ENCODE results near the gene AMOTL1.

GRCh38 chr11:94866231-94866822, 98.2 kb downstream of the AMOTL1 start:
- TF ChIP-seq TAF1 (IDR thresholded peaks at IDR 0.05; ENCODE audit: borderline replicate concordance, low read depth, low read length) (no peak), USF1 (IDR thresholded peaks at IDR 0.05; ENCODE audit: borderline replicate concordance, low read depth) (no peak), EP300 (IDR thresholded peaks at IDR 0.05; ENCODE audit: borderline replicate concordance in 1 of 2, low read depth in 1 of 2, low read length in 1 of 2) (no peak), MAX (IDR thresholded peaks at IDR 0.05; ENCODE audit: low read depth) (no peak), EZH2phosphoT487 (IDR thresholded peaks at IDR 0.05; ENCODE audit: borderline replicate concordance, low read depth) (no peak), REST (IDR thresholded peaks at IDR 0.05; ENCODE audit: low read depth, low read length) (no peak), SIN3A (IDR thresholded peaks at IDR 0.05; ENCODE audit: borderline replicate concordance, low read depth, low read length) (no peak), MXI1 (IDR thresholded peaks at IDR 0.05; ENCODE audit: low read depth, low read length) (no peak), ELF1 (IDR thresholded peaks at IDR 0.05) (no peak)
- TF ChIP-seq, protein P1, sequence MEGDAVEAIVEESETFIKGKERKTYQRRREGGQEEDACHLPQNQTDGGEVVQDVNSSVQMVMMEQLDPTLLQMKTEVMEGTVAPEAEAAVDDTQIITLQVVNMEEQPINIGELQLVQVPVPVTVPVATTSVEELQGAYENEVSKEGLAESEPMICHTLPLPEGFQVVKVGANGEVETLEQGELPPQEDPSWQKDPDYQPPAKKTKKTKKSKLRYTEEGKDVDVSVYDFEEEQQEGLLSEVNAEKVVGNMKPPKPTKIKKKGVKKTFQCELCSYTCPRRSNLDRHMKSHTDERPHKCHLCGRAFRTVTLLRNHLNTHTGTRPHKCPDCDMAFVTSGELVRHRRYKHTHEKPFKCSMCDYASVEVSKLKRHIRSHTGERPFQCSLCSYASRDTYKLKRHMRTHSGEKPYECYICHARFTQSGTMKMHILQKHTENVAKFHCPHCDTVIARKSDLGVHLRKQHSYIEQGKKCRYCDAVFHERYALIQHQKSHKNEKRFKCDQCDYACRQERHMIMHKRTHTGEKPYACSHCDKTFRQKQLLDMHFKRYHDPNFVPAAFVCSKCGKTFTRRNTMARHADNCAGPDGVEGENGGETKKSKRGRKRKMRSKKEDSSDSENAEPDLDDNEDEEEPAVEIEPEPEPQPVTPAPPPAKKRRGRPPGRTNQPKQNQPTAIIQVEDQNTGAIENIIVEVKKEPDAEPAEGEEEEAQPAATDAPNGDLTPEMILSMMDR (IDR thresholded peaks at IDR 0.05): no peak
- TF ChIP-seq, protein P2, sequence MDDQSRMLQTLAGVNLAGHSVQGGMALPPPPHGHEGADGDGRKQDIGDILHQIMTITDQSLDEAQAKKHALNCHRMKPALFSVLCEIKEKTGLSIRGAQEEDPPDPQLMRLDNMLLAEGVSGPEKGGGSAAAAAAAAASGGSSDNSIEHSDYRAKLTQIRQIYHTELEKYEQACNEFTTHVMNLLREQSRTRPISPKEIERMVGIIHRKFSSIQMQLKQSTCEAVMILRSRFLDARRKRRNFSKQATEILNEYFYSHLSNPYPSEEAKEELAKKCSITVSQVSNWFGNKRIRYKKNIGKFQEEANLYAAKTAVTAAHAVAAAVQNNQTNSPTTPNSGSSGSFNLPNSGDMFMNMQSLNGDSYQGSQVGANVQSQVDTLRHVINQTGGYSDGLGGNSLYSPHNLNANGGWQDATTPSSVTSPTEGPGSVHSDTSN (IDR thresholded peaks at IDR 0.05): no peak
- TF ChIP-seq, protein P3, sequence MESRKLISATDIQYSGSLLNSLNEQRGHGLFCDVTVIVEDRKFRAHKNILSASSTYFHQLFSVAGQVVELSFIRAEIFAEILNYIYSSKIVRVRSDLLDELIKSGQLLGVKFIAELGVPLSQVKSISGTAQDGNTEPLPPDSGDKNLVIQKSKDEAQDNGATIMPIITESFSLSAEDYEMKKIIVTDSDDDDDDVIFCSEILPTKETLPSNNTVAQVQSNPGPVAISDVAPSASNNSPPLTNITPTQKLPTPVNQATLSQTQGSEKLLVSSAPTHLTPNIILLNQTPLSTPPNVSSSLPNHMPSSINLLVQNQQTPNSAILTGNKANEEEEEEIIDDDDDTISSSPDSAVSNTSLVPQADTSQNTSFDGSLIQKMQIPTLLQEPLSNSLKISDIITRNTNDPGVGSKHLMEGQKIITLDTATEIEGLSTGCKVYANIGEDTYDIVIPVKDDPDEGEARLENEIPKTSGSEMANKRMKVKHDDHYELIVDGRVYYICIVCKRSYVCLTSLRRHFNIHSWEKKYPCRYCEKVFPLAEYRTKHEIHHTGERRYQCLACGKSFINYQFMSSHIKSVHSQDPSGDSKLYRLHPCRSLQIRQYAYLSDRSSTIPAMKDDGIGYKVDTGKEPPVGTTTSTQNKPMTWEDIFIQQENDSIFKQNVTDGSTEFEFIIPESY (IDR thresholded peaks at IDR 0.05; ENCODE audit: borderline replicate concordance, low read depth): no peak
